CD4-positive, alpha-beta T cell treated with Interleukin-17A for 4 hours (primary cell): ENCODE results near the gene GMDS.

ENCODE experiments used
- DNase-seq: peaks from one replicate; pipeline ENCODE4 v3.0.0-alpha.2; 2020; ENCODE audit warnings: mixed read lengths

Gene GMDS

DNA sequence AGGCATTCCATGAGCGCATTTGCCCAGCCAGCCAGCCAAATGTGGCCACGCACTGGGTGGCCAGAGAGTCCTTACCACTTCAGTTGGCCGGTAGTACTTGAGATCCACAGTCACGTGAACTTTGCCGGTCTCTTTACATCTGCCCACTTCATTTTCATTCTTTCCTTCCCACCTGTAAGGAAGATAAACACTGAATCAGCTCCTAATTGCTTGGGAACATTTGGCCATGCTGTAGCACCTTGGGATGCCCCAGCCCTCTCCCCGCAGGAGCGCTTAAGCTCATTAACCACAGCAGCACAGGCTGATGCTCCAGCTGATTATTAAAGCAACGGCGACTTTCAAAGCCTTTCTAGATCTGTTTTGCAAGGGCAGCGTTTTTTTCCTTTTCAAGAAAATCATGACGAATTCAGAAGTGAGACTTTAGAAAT lies 519.0 kb downstream of the GMDS start:
- no peak for DNase-seq

DNA sequence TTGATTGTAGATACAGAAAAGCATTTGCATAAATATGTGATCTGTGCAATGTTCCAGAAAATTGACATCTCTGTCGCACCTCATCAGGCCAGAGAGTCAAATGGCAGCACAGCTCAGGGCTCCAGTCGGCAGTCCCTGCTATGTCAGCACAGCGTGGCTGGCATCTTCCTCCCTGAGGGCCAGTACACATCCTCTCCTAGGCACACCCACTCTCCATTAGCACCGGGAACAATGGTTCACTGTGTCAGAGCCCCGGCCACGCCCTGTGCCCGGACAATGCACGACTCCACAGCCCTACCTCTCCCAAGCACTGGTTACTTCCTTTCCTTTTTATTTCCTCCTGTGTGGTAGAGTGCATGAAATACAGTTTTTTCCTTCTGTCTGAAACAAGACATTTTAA lies 520.8 kb downstream of the GMDS start:
- DNase-seq, result no peak

DNA sequence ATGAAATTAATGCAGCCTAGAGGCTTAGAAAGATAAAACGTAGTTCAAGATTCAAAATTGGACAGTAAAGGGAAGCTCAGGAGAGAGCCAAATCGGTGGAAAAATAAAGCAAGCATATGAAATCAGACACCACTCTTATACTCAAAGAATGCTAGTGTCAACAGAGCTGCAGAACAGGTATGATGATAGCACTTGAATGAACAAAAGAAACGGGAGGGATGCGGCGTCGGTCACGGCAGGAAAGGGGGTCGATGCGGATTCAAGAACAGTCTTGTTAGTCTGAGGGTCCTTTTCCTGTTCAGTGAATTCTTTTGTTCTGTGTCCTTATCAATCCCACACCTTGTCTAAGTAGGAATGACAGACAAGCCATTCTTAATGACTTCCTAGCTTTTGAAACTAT lies 521.3 kb downstream of the GMDS start:
- DNase-seq, result no peak

DNA sequence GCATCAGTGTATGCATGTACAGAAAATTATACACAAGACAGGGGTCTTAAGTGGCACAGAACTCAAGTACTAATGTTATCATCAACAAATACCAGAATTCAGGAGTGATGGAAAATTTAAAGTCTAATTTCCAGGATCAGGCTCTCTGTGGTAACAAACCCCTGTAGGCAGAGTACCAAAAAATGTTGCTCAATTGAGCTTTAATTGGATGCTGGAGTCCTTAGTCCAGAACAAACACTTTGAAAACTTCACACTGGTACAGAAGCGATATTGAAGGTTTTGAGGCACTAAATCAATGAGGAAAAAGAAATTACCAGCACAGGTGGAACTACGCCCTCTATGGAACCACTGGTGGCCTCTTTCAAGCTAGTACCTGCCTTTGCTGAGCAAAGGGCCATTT lies 522.6 kb downstream of the GMDS start:
- DNase-seq, result no peak

DNA sequence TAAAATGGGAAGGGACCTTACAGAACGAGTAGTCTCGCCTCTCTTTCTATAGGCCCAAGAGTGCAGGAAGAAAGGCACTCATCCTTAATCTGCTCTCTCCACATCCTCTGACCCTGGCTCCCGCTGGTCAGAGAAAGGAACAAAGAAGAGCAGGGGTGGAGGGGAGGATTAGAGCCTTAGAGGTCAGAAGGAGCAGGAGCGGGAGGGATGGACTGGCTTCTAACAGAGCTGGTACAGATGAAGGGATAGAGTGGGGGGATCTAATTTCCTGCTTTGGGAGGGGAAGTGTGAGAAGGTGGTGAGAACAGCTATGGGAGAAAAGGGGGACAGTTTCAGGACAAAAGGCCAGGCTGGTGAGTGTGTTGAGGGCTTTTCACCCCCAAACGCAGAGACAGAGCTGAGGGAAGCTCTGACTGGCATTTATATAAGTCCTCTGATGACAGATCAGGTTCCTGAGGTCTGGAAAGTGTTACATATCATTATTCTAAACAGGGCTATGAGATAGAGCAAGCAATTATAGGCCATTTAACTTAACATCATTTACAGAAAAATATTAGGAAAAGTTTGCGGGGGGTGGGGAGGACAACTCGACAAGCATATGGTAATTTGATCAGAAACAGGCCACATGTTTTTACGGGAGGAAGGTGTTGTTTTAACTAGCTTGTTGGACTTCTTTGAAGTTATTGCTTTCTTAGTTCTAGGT lies 524.6 kb downstream of the GMDS start:
- no peak for DNase-seq

DNA sequence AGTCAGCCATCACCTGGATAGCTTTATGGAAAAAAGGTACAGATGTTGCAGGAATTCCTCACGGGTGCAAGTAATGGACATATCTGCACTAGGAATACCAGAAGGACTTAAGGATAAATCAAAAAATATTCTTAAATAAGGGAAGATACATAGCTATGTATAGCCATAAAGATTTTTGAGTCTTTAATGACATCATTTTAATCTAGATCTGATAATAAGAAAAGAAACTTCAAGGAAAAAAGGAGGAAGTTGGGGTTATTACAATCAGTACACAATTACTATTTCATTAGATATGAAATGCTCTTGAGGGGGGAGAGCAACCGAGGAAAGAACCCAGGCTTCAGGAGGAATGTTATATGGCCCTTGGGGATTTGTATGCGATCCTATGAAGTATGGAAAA lies 525.5 kb downstream of the GMDS start:
- DNase-seq, result no peak

DNA sequence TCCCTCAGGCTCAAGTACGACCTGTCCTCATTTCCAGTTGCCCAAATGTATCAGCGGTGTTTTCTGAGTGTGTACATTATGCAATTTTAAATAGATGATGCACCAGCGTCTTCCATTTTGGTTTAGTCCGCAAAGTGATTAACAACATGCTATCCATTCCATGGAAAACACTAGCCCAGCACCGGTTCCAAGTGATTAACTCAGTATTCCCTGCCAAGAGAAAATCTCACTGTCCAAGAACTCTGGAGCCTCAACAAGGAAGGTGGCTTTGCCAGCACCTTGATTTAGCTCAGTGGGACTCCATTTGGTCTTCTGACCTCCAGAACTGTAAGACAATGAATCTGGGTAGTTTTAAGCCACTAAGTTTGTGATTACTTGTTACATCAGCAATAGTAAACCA lies 528.5 kb downstream of the GMDS start:
- no peak for DNase-seq

DNA sequence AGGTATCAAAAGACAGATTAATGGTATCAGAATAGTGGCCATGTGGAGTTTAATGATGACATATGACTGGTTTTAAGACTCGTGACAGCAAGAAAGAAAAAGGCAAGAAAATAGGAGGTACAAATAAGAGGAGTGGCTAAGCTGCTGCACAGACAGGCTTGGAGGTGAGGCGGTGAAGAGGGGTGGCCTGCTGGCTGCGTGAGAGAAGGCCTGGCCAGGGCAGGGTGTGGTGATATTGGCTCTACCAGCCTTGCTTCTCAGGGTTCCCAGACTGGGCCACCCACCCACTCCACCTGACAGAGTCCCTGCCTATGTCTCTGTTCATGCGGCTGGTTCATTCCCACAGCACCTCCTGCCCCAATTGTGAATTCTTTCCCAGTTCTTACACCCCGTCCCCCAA lies 529.0 kb downstream of the GMDS start:
- DNase-seq, result no peak

DNA sequence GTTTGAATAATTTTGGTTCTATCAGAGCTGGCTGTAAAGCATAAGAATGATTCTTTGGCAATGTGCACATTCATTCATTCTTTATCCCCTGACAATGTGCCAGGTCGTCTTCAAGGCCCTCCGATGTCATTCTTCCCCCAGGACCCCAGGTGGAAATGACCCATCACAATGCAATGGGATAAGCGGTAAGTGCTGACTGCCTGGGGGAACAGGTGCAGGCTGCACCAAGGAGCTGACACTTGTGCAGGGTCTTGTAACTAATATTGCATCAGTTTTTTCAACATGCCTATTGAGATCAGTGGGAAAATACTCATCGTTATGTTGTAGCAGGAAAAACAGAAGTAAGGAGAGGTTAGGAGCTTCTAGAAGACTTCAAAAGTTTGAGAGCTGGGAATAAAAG lies 530.1 kb downstream of the GMDS start:
- DNase-seq, result no peak

DNA sequence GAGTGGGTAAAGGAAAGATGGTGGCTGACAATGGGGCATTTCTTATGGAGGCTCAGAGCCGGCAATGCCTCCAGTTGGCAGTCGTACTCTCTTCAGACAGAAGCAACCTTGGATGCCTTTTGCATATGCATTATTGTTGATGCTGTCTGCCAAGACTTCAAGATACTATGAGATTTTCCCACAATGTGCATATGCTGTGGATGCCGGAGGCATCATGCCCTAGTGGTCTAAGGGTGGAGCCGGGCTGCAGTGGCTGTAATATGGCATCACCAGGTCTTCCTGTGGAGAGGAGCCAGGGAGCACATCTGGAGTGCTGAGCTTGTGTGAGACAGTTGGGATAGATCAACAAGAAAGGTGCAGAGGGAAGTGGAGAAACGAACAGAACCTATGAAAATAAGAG lies 530.8 kb downstream of the GMDS start:
- no peak for DNase-seq

DNA sequence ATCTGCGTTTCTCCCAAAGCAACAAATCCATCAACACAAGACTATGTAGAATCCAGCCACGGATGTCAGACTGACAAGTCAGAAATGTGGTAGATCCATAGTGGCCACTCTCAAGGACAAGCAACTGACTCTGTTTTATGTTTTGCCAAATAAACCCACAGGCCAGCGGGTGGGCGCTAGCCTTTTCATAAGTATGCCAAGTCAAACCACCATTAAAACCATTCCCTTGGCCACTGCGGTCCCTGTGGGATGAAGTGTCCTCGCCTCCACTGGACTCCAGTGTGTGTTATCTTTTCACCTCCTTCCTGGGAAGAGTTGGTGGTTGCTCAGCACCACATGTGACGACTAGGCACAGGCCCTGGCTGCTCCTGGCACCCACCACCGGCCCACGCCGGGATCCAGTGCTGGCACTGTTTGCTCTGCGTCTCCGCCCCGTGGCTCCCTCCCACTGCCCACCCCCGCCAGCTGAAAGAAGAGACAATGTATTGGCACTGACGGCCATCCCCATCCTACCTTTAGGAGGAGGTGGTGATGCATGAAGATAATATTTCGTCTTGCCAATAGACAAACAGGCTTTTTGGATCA lies 532.3 kb downstream of the GMDS start:
- DNase-seq, result no peak

DNA sequence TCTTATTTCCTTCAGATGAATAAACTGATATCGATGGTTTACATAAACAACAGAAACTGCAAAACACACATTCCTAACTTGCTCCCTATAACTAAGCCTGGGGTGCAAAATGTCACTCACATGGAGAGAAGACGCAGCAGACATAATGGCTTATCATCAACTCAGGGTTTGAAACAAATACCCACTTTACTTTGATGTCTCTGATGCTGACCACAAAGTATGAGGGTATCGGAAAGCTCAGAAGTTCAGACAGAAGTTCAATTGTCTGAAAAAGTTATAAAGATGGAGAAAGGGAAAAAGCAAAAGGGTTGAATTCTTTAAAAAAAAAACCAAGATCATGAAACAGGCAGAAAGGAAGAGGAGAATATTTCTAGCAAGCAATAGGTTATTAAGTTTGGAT lies 533.0 kb downstream of the GMDS start:
- no peak for DNase-seq

DNA sequence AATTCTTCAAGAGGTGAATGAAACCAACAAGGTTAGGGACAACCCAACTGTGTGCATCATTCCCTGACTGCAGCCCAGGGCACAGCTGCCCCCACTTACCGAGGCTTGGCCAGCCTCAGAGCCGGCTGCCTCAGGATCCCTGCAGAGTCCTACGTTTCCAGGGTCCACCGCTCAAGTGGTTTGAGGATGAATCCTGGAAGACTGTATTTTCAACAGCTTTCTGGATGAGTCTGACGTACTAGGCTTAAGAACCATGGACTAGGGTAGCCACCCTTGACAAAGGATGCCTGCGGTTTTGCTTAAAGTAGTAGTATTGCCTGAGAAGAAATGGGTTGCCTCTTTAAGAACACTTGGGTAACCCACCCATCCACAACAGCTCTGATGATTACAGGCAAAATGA lies 534.3 kb downstream of the GMDS start:
- DNase-seq, result no peak

DNA sequence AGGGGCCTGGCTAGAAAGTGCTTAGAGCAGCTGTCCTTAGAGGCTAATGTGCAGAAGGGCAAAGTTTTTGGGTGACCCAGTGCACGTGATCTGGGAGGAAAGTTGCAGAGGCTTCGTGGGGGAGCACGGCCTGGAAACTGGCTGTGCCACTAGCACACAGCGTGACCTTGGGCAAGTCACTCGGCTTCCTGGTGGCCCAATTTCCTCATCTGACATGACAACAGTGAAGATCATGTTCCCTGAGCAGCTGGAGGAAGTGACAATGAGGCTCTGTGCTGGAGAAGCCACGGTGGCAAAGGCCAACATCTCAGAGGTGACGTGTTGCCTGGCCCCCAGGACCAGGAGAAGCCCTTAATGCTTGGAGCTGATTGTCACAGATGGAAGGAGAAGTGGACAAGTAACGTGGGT lies 536.2 kb downstream of the GMDS start:
- DNase-seq, result no peak

DNA sequence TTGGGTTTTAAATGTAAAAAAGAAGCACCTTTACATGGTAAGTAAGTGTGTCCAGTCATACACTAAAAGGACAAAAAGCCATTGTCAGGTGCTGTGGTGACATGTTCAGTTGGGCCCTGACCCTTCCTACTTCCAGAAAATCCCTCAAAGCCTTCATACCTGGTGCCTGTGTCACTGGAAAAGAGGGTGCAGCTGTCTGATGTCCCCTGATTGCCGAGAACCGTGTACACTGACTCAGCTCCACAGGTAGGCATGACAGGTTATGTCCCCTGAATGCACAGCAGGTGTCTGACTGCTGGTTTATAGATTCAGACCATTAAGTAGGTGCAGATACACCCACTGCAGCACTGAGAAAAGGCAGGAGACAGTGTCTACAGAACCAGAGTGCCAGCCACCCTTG lies 536.6 kb downstream of the GMDS start:
- no peak for DNase-seq

DNA sequence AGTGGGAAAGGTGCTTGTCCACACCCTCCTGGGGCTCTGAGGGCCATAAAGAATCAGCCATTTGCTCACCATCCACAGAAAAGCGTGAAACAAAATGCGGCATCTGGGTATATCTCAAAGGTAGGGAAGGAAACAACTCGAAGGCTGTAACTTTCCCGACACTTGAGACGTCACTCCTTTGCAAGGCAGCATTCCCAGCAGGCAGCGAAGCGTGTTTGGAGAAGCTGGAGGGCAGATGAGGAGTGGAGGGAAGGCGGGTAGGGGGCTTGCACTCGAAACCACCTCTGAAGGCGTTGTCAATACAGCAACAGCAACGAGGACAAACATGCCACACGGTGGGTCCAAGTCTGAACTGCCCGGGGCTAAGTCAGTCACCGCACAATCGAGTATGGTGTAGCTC lies 537.3 kb downstream of the GMDS start:
- no peak for DNase-seq

DNA sequence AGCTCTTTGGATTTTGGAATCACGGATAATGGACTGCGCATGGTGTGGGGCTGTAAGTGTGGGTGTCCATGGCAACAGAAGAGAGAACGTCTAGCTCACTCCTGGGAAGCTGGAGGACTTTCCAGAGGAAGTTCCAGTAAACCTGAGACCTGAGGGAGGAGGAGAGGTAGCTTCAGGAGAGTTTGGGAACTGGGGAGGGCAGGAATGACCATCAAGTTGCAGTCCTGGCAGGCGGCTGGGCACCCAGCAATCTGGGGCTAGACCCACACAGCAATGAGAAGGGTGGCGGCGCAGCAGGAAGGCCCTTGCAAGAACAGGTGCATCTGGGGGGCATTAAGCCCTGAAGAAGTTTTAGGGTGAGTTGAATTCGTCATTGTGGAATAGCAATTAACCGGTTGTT lies 539.8 kb downstream of the GMDS start:
- no peak for DNase-seq

DNA sequence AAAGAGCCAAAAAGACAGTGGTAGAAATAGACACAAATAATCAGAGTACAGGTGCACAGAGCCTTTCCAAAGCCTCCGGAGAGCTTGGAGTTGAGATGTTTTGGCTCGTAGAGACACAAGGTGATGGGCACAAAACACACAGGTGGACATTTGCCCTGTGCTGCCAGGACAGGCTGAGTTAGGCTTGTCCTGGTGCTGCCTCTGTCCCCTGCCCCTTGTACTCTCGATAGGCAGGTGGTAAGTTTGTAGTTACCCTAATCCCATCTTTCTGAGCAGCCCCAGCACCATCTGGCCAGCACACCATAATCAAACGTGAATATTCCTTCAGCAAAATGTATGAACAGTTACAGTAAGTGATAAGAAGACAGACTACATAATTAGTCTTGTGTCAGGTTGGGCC lies 540.2 kb downstream of the GMDS start:
- DNase-seq, result no peak

DNA sequence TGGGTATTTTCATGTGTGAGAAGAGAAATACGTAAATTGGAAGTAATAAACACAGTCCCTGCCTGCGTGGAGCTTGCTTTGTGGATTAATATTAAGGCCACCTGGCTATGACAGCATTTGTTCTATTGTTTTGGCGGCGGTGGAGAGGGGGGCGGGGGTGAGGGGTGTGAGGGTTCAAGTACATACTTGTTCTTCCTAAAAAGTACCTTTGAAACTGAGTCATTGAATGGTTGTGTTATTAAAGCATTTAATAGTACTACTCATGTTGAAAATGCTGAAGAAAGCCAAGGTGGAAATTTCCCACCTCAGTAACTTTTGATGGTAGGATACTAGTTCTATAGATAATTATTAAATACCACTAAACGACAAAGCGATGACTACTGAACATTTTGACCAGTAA lies 540.7 kb downstream of the GMDS start:
- no peak for DNase-seq

DNA sequence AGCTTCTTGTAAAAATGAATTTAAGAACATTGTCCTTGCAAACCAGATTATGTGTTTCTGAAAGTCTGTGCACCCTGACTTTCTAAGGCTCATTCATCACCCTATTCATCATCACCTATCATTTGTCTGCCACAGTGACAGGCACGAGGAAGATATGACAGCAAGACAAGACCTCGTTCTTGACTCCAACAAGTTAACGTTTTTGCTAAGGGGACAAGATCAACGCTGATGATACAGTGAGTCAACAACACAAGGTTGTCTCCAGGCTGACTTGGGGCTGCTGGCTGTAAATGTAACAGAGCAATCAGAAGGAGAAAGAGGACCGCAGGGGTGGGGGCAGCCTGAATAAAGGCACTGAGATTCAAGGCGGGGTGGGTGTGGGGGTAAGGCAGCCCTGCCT lies 541.5 kb downstream of the GMDS start:
- no peak for DNase-seq

DNA sequence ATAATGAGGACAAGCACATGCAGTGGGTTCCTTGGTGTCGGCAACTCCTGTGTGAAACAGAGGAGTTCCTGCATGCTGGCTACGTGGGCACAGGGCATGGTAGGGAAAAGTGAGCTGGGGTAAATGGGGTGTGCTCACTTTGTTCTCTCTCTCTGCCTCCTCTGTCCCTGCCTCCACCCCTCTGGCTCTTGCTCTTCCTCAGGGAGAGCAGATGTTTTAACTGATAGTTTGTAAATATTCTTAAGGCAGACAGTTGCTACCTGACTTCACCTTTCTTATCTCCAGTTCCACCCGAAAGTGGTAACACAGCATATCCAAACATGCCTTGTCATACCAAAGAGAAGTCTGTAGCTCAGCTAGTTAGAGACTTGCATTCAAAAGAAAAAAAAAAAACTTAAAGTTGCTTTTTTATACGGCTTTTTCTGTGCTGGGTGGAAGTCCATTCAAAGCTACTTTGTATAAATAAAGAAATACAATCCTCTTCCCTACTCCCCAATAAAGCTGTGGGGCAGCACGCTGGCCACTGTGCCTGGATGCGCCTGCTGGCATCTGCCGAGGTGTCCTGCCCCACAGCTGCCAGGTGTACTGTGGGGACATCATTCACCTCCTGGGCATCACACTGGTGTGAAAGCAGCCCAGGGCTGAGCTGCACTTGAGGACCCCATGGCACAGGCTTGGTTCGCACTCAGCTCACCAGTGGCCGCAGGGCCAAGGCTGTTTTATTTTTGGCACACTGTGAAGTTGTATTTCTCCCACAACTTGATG lies 542.1 kb downstream of the GMDS start:
- DNase-seq, result no peak

DNA sequence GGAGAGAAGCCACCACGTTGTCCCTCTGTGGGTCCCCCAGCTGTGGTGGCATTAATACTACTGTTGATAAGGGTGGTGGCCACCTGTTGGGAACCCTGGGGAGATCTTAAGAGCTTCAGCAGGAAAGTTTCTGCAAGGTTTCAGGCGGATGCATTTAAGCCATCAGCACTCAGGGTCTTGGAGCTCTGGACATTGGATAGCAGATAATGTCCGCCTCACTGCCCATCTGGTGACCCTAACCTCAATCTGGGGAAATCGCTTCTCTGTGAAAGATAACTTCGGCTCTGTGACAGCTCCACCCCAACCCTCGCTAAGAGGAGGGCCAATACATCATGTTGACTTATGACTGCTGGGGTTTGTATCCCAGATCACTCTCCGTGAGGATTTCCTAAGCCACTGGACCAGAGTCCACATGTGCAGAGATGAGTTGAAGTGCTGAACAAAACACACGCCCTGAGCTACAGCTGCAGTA lies 542.8 kb downstream of the GMDS start:
- no peak for DNase-seq

DNA sequence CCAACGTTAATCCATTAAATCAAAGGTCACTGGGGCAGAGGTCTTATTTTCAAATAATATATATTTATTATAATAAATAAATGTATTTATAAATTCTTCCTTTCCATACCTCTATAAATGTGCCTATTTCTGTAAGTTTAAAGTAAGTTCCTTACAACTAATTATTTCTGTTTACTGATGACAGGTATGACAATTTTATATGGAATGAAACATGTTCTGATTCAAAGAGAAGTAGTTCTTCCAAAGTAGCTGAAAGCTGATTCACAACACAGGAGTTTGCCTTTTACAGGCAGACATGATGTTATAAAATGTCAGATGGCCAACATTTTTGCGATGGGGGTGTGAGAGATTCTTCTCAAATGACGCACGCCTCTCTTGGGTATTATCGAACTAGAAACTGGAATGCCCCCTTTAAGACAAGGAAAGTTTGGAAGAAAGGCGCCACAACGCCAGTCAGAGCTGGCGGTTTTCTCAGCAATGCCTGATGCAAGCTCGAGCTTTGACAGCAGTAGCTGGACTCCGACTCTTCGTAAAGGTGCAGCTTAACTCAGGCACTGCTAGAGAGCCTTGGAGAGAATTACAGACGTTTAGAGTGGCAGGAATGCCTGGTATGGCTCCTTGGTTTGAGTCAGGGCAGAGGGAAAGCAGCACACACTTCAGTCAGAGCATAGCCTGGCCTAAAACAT lies 543.6 kb downstream of the GMDS start:
- DNase-seq, result no peak
